OCI-LY1 (cell line): ENCODE data around the gene ZNF554.
A peak's percentile ranks its signal among the peaks of the same experiment; 100 is the strongest.
"Not testable (repeated sequence)": the region's sequence is repeated elsewhere in the genome, so short reads cannot be mapped to it uniquely, and the experiment has no call there.

ENCODE experiments used
- H2AFZ ChIP-seq: fragments of 200-600 bp; sonication (generic), shearing (Covaris generic); 2 replicates; pipeline ENCODE4 v1.6.0; 2014; ENCODE audit warnings: antibody characterized with exemption, mild to moderate bottlenecking, low read length
- H3F3A ChIP-seq: fragments of 200-600 bp; sonication (generic), shearing (Covaris generic); 2 replicates; pipeline ENCODE4 v1.6.0; 2014; ENCODE audit warnings: mild to moderate bottlenecking, antibody characterized with exemption, low read length, moderate library complexity; ENCODE audit not compliant: insufficient read depth
- H3K27ac ChIP-seq: fragments of 200-600 bp; sonication (generic); 2 replicates; pipeline ENCODE4 v1.5.1; 2014; ENCODE audit warnings: low read length, mixed run types, mild to moderate bottlenecking, low read depth; ENCODE audit not compliant: poor library complexity, severe bottlenecking
- H3K27me3 ChIP-seq: fragments of 200-600 bp; sonication (generic); 2 replicates; pipeline ENCODE4 v1.6.0; 2014; ENCODE audit warnings: antibody characterized with exemption, mild to moderate bottlenecking, low read length, moderate library complexity; ENCODE audit not compliant: insufficient read depth
- H3K36me3 ChIP-seq: fragments of 200-600 bp; sonication (generic); 2 replicates; pipeline ENCODE4 v1.6.1; 2014; ENCODE audit warnings: mild to moderate bottlenecking, antibody characterized with exemption, low read length, moderate library complexity, mixed read lengths; ENCODE audit not compliant: insufficient read depth
- H3K4me1 ChIP-seq: fragments of 200-600 bp; sonication (generic); 2 replicates; pipeline ENCODE4 v1.5.1; 2014; ENCODE audit warnings: mild to moderate bottlenecking, low read length, moderate library complexity; ENCODE audit not compliant: insufficient read depth, severe bottlenecking
- H3K4me2 ChIP-seq: fragments of 200-600 bp; sonication (generic), shearing (Covaris generic); 2 replicates; pipeline ENCODE4 v1.6.1; 2014; ENCODE audit warnings: low read length
- H3K4me3 ChIP-seq: fragments of 200-600 bp; sonication (generic); 2 replicates; pipeline ENCODE4 v1.5.1; 2014; ENCODE audit warnings: low read length, low read depth, mild to moderate bottlenecking, mixed read lengths; ENCODE audit not compliant: poor library complexity, severe bottlenecking
- H3K79me2 ChIP-seq: fragments of 200-600 bp; shearing (Covaris generic); 2 replicates; pipeline ENCODE4 v1.6.1; 2016; ENCODE audit warnings: mixed run types, low read length, mixed read lengths; ENCODE audit not compliant: insufficient read depth
- H3K9ac ChIP-seq: fragments of 200-600 bp; sonication (generic), shearing (Covaris generic); 2 replicates; pipeline ENCODE4 v1.6.1; 2014; ENCODE audit warnings: mild to moderate bottlenecking, low read length, mixed read lengths
- H3K9me2 ChIP-seq: fragments of 200-600 bp; sonication (generic), shearing (Covaris generic); 2 replicates; pipeline ENCODE4 v1.6.1; 2014; ENCODE audit warnings: low read depth, mild to moderate bottlenecking, low read length, mixed read lengths
- H3K9me3 ChIP-seq: fragments of 200-600 bp; shearing (Covaris generic); 2 replicates; pipeline ENCODE4 v1.6.1; 2014; ENCODE audit warnings: low read length, mixed read lengths
- H4K20me1 ChIP-seq: fragments of 200-600 bp; sonication (generic), shearing (Covaris generic); 2 replicates; pipeline ENCODE4 v1.6.0; 2016; ENCODE audit warnings: mild to moderate bottlenecking, low read length; ENCODE audit not compliant: insufficient read depth
- CTCF ChIP-seq: fragments of 200-600 bp; sonication (generic), shearing (Covaris generic); IDR thresholded peaks from 2 replicates; pipeline ENCODE4 v1.5.1; 2017; ENCODE audit warnings: mild to moderate bottlenecking, antibody characterized with exemption, low read length, moderate library complexity, mixed read lengths
- EZH2 ChIP-seq: fragments of 200-600 bp; sonication (generic), shearing (Covaris generic); IDR thresholded peaks from 2 replicates; pipeline ENCODE4 v1.8.0; 2017; ENCODE audit warnings: borderline replicate concordance, mixed run types, mild to moderate bottlenecking, antibody characterized with exemption, low read length, moderate library complexity, mixed read lengths

ZNF554 gene

GRCh38 chr19:2816641-2817040, 3.0 kb upstream of the ZNF554 start:
- H3K9me3 ChIP-seq = no peaks in the 10 kb centered on the region
- H2AFZ ChIP-seq = no peak overlapping the region
- H3K27me3 ChIP-seq = no peaks in the 10 kb centered on the region
- peaks cover 4% of the 10 kb centered on the region for H3K4me1 ChIP-seq
- H3K27ac ChIP-seq = no peak overlapping the region
- H3K9me2 ChIP-seq = no peaks in the 10 kb centered on the region
- H3K9ac ChIP-seq = no peak overlapping the region
- no peak overlapping the region for H3K4me2 ChIP-seq
- H3K4me3 ChIP-seq = no peak overlapping the region
- no peaks in the 10 kb centered on the region for H3K79me2 ChIP-seq
- H3K36me3 ChIP-seq = peaks cover 35% of the 10 kb centered on the region
- TF ChIP-seq EZH2 = no peak
- no peaks in the 10 kb centered on the region for H4K20me1 ChIP-seq
- no peaks in the 10 kb centered on the region for H3F3A ChIP-seq

GRCh38 chr19:2817237-2817829, 2.3 kb upstream of the ZNF554 start:
- H3K9me3 ChIP-seq, H3K4me3 ChIP-seq, H3K4me2 ChIP-seq, H3K27me3 ChIP-seq, H3K9me2 ChIP-seq, H3K79me2 ChIP-seq, H3K27ac ChIP-seq, H4K20me1 ChIP-seq, H2AFZ ChIP-seq, H3K9ac ChIP-seq, H3F3A ChIP-seq, H3K4me1 ChIP-seq: not testable (repeated sequence)
- H3K36me3 ChIP-seq = peaks cover 29% of the 10 kb centered on the region

GRCh38 chr19:2820112-2820702, 539 bp downstream of the ZNF554 start:
- Histone ChIP-seq H3K9me2 (no peaks in the 10 kb centered on the region), H3F3A (no peaks in the 10 kb centered on the region), H3K27ac (no peak overlapping the region), H3K36me3 (peaks cover 2% of the 10 kb centered on the region; the same call in 1 of the 2 replicates), H2AFZ (no peak overlapping the region), H3K27me3 (no peaks in the 10 kb centered on the region), H3K79me2 (no peaks in the 10 kb centered on the region), H3K4me2 (peak overlapping the region; percentile 86), H4K20me1 (no peaks in the 10 kb centered on the region), H3K9ac (peak overlapping the region; percentile 74), H3K9me3 (no peaks in the 10 kb centered on the region), H3K4me3 (peak overlapping the region; percentile 77), H3K4me1 (peaks cover 4% of the 10 kb centered on the region)
- no peak for TF ChIP-seq CTCF
- no peak for TF ChIP-seq EZH2

GRCh38 chr19:2822846-2823245, 3.2 kb downstream of the ZNF554 start:
- Histone ChIP-seq H3K36me3 (no peaks in the 10 kb centered on the region), H3F3A (no peaks in the 10 kb centered on the region), H3K27me3 (no peaks in the 10 kb centered on the region), H3K4me2 (no peak overlapping the region), H3K4me3 (no peak overlapping the region), H3K9me2 (no peaks in the 10 kb centered on the region), H3K79me2 (no peaks in the 10 kb centered on the region), H3K9me3 (0 out of 2 replicates have a peak, but pooled peaks cover 2% of the 10 kb centered on the region), H4K20me1 (no peaks in the 10 kb centered on the region), H2AFZ (no peak overlapping the region), H3K27ac (no peak overlapping the region), H3K4me1 (peaks cover 4% of the 10 kb centered on the region), H3K9ac (no peak overlapping the region)
- TF ChIP-seq CTCF (no peak), EZH2 (no peak)
